B cell (primary cell): Measurements from ENCODE around the gene AGBL3. TPM values are rescaled to one million over a fixed set of nuclear protein-coding genes. Genes with fewer than 3 reads are reported as not detected.

Experiments
- ATAC-seq: fragments of 200-7000 bp; cut with Tn5 transposase; one replicate; pipeline ENCODE4 v1.10.0; 2021; ENCODE audit warnings: low read depth, mild to moderate bottlenecking, moderate number of reproducible peaks, moderate library complexity
- CTCF ChIA-PET: fragments of 350-600 bp; sonication (Branson Sonifier 250); formaldehyde crosslinking; loops from one replicate; lab custom pipeline; 2021; ENCODE audit warnings: antibody characterized with exemption, inconsistent platforms; lab: Charles Lee
- POLR2A ChIA-PET: fragments of 350-600 bp; sonication (Branson Sonifier 250); formaldehyde crosslinking; loops from one replicate; lab custom pipeline; 2021; ENCODE audit warnings: antibody characterized with exemption; lab: Charles Lee
- DNase-seq: peaks from one replicate; pipeline ENCODE4 v3.0.0; 2013
- H2AFZ ChIP-seq: 2 replicates; pipeline ENCODE4 v1.6.1; 2012; ENCODE audit warnings: mild to moderate bottlenecking, low read depth, low read length; ENCODE audit not compliant: insufficient read depth, poor library complexity, severe bottlenecking
- H3K27ac ChIP-seq, 2 donors: 1 replicate in 1 of 2; 2 replicates in 1 of 2; pipeline ENCODE4 v1.5.1; 2012 to 2013; ENCODE audit warnings: low read length in 2 of 2, mild to moderate bottlenecking in 2 of 2, moderate library complexity in 1 of 2
- H3K27me3 ChIP-seq, 4 experiments: fragments of 200-600 bp in 1 of 4; sonication (generic) in 1 of 4; replicated peaks in 1 of 4; 1 replicate in 2 of 4; 2 replicates in 2 of 4; pipeline versions ENCODE4 v1.6.1 to v1.7.0; 2013 to 2016; ENCODE audit warnings: low read length in 3 of 4, mild to moderate bottlenecking in 2 of 4, mixed read lengths in 1 of 4, moderate library complexity in 1 of 4; ENCODE audit not compliant: insufficient read depth in 4 of 4, control insufficient read depth in 3 of 4; ENCODE audit errors: control extremely low read depth in 1 of 4
- H3K36me3 ChIP-seq, 2 experiments: replicated peaks in 1 of 2; 1 replicate in 1 of 2; 2 replicates in 1 of 2; pipeline versions ENCODE4 v1.6.1 to v1.7.1; 2013; ENCODE audit warnings: low read length in 1 of 2; ENCODE audit not compliant: insufficient read depth in 2 of 2, control insufficient read depth in 1 of 2; ENCODE audit errors: control extremely low read depth in 1 of 2, extremely low read depth in 1 of 2
- H3K4me1 ChIP-seq, 2 donors: fragments of 200-600 bp in 1 of 2; sonication (generic) in 1 of 2; 1 replicate in 1 of 2; 2 replicates in 1 of 2; pipeline versions ENCODE4 v1.5.1 to v1.6.1; 2013 to 2017; ENCODE audit warnings: low read length in 2 of 2; ENCODE audit not compliant: control insufficient read depth in 2 of 2, insufficient read depth in 2 of 2
- H3K4me2 ChIP-seq: replicated peaks from 2 replicates; pipeline ENCODE3; 2012; ENCODE audit warnings: mild to moderate bottlenecking, low read depth, low read length; ENCODE audit not compliant: poor library complexity, severe bottlenecking
- H3K4me3 ChIP-seq, 5 experiments: fragments of 200-600 bp in 1 of 5; sonication (generic) in 1 of 5; 1 replicate in 3 of 5; 2 replicates in 2 of 5; pipeline versions ENCODE4 v1.5.1 to v1.7.0; 2011 to 2016; ENCODE audit warnings: low read length in 4 of 5, mild to moderate bottlenecking in 4 of 5, low read depth in 2 of 5, control low read depth in 1 of 5, moderate library complexity in 1 of 5; ENCODE audit not compliant: insufficient read depth in 1 of 5; ENCODE audit errors: control extremely low read depth in 1 of 5, extremely low read depth in 1 of 5
- H3K79me2 ChIP-seq: fragments of 200-600 bp; sonication (generic); one replicate; pipeline ENCODE4 v1.6.0; 2016; ENCODE audit warnings: low read length; ENCODE audit not compliant: control insufficient read depth, insufficient read depth
- H3K9ac ChIP-seq: fragments of 200-600 bp; sonication (generic); 2 replicates; pipeline ENCODE4 v1.6.1; 2017; ENCODE audit warnings: mild to moderate bottlenecking, low read length, moderate library complexity
- H3K9me3 ChIP-seq, 3 donors: one replicate each; pipeline versions ENCODE4 v1.6.1 to v1.7.1; 2013; ENCODE audit warnings: low read length in 2 of 3; ENCODE audit not compliant: control insufficient read depth in 2 of 3, insufficient read depth in 1 of 3; ENCODE audit errors: control extremely low read depth in 1 of 3
- H4K20me1 ChIP-seq: 2 replicates; pipeline ENCODE4 v1.6.0; 2012; ENCODE audit warnings: mild to moderate bottlenecking, low read length; ENCODE audit not compliant: insufficient read depth, control insufficient read depth, poor library complexity, severe bottlenecking
- H3K27ac Mint-ChIP-seq: one replicate; pipeline ENCODE4 v1.8.0; 2021; ENCODE audit warnings: mixed read lengths
- H3K27me3 Mint-ChIP-seq: one replicate; pipeline ENCODE4 v1.8.0; 2021; ENCODE audit warnings: mixed read lengths
- H3K4me1 Mint-ChIP-seq: one replicate; pipeline ENCODE4 v1.8.0; 2021; ENCODE audit warnings: mixed read lengths
- H3K4me3 Mint-ChIP-seq: one replicate; pipeline ENCODE4 v1.8.0; 2021; ENCODE audit warnings: mixed read lengths
- H3K9me3 Mint-ChIP-seq: one replicate; pipeline ENCODE4 v1.8.0; 2022; ENCODE audit warnings: mixed read lengths; ENCODE audit not compliant: insufficient read depth
- CTCF ChIP-seq: fragments of 200-600 bp; IDR thresholded peaks from one replicate; pipeline ENCODE4 v1.8.0; 2022; ENCODE audit warnings: antibody characterized with exemption, mild to moderate bottlenecking
- EZH2 ChIP-seq: IDR thresholded peaks from 2 replicates; pipeline ENCODE4 v1.6.1; 2012; ENCODE audit warnings: borderline replicate concordance, low read depth, mild to moderate bottlenecking, moderate library complexity, low read length; ENCODE audit not compliant: insufficient read depth, poor library complexity, severe bottlenecking
- WGBS: methylation state at CpG from one replicate; pipeline ENCODE4 v1.1.5; 2013; ENCODE audit warnings: missing lambda C conversion rate; ENCODE audit not compliant: insufficient coverage; 5-methylcytosine and 5-hydroxymethylcytosine counted together
- intact Hi-C: fragments of 100-400 bp; cut with micrococcal nuclease; formaldehyde crosslinking; loops from one replicate; pipeline ENCODE4 v1.10.0; 2022
- polyA plus RNA-seq: library from polyadenylated mRNA; depleted of rRNA; stranded (reverse); fragments of >200 nt; gene quantifications from 2 replicates; pipeline ENCODE4 v1.2.3, GENCODE V29; 2012
- total RNA-seq, 2 donors: library from RNA; stranded (reverse); fragments of 120-200 nt in 1 of 2; gene quantifications; 1 replicate in 1 of 2; 2 replicates in 1 of 2; pipeline versions ENCODE4 v1.2.3 to v1.2.4, GENCODE V29; 2013 to 2022

Gene AGBL3
- total and polyA plus RNA-seq, 2 donors (not counting 1 experiment from before 2014, with no cell fraction given): 0.51 to 10.9 TPM

- no peaks in the 10 kb centered on the region for H3K27me3 ChIP-seq
- H3K9me3 Mint-ChIP-seq: no peaks in the 10 kb centered on the region
Measured at GRCh38 chr7:134949171-134949570, 37.1 kb upstream of the AGBL3 start.

More at GRCh38 chr7:134949171-134949570, 37.1 kb upstream of the AGBL3 start:
- Histone ChIP-seq H3K4me1 (no peaks in the 10 kb centered on the region), H3K9me3 (no peaks in the 10 kb centered on the region), H3K36me3 (no peaks in the 10 kb centered on the region), H3K4me2 (no peak overlapping the region), H3K9ac (no peak overlapping the region), H4K20me1 (no peaks in the 10 kb centered on the region), H3K27ac (no peak overlapping the region), H3K79me2 (no peaks in the 10 kb centered on the region), H2AFZ (no peak overlapping the region), H3K4me3 (no peak overlapping the region)
- ATAC-seq (no peak), DNase-seq (no peak)
- Mint-ChIP-seq H3K27me3 (no peaks in the 10 kb centered on the region), H3K4me1 (no peaks in the 10 kb centered on the region), H3K4me3 (no peak overlapping the region), H3K27ac (no peak overlapping the region)
- ChIA-PET POLR2A (no interaction called here), CTCF (interaction anchor here (0.6 to 8.2 kb wide), 2 partner anchors 263 to 316 kb away, joined by 3 to 106 read pairs; no protein-coding TSS in a partner anchor)
- TF ChIP-seq CTCF: no peak
- TF ChIP-seq EZH2: no peak
- intact Hi-C loops: no loop called here
- 80% methylated on average over 1 of the region's 3 CpGs for WGBS
